ENCODE data around the gene CAMTA2. TPM values are rescaled to one million over a fixed set of nuclear protein-coding genes. Genes with fewer than 3 reads are reported as not detected.
A peak's percentile ranks its signal among the peaks of the same experiment; 100 is the strongest.

CAMTA2 gene
- total and polyA plus RNA-seq, 2 experiments from 2014 or later = 4.4 to 8.7 TPM

DNA sequence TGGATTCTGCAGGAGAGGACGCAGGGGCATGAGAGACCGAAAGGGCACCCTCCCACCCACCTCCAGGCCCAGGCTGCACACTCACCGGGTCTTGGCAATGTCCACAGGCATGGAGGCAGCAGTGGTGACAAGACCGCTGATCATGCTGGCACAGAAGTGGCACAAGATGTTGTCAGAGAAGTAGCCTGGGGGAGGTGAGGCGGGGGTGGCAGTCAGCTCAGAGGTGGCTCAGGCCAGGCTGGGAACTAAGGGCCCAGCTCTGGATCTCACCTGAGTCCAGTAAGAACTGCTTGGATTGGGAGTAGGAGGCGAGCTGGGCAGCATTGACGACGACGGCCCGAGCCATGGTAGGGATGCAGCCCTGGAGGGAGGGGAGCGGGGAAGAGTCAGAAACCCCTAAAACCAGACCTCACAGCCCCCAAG, 49.4 kb downstream of the CAMTA2 start:
- Histone ChIP-seq H3K4me2 (peak overlapping the region; percentile 100), H3K9me2 (ENCODE audit: insufficient read depth) (no peaks in the 10 kb centered on the region), H3K4me1 (ENCODE audit: insufficient read depth) (peaks cover 16% of the 10 kb centered on the region), H3K36me3 (ENCODE audit: insufficient read depth) (no peaks in the 10 kb centered on the region; the same call in 1 of the 2 replicates), H3K4me3 (no peak overlapping the region), H3K27ac (ENCODE audit: low read depth) (no peak overlapping the region), H2AFZ (no peak overlapping the region), H3F3A (replicated peaks; ENCODE audit: low read depth) (peaks cover 28% of the 10 kb centered on the region), H4K20me1 (replicated peaks; ENCODE audit: insufficient read depth) (peaks cover 12% of the 10 kb centered on the region; the same call in 1 of the 2 replicates), H3K79me2 (replicated peaks; ENCODE audit: insufficient read depth) (peaks cover 27% of the 10 kb centered on the region), H3K27me3 (ENCODE audit: insufficient read depth) (no peaks in the 10 kb centered on the region)
- TF ChIP-seq, protein P1, sequence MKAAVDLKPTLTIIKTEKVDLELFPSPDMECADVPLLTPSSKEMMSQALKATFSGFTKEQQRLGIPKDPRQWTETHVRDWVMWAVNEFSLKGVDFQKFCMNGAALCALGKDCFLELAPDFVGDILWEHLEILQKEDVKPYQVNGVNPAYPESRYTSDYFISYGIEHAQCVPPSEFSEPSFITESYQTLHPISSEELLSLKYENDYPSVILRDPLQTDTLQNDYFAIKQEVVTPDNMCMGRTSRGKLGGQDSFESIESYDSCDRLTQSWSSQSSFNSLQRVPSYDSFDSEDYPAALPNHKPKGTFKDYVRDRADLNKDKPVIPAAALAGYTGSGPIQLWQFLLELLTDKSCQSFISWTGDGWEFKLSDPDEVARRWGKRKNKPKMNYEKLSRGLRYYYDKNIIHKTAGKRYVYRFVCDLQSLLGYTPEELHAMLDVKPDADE (IDR thresholded peaks at IDR 0.05) = no peak
- TF ChIP-seq, protein P2, sequence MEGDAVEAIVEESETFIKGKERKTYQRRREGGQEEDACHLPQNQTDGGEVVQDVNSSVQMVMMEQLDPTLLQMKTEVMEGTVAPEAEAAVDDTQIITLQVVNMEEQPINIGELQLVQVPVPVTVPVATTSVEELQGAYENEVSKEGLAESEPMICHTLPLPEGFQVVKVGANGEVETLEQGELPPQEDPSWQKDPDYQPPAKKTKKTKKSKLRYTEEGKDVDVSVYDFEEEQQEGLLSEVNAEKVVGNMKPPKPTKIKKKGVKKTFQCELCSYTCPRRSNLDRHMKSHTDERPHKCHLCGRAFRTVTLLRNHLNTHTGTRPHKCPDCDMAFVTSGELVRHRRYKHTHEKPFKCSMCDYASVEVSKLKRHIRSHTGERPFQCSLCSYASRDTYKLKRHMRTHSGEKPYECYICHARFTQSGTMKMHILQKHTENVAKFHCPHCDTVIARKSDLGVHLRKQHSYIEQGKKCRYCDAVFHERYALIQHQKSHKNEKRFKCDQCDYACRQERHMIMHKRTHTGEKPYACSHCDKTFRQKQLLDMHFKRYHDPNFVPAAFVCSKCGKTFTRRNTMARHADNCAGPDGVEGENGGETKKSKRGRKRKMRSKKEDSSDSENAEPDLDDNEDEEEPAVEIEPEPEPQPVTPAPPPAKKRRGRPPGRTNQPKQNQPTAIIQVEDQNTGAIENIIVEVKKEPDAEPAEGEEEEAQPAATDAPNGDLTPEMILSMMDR (conservative IDR thresholded peaks at IDR 0.05; ENCODE audit: low read depth in 2 of 2) = no peak
- TF ChIP-seq, protein P3, sequence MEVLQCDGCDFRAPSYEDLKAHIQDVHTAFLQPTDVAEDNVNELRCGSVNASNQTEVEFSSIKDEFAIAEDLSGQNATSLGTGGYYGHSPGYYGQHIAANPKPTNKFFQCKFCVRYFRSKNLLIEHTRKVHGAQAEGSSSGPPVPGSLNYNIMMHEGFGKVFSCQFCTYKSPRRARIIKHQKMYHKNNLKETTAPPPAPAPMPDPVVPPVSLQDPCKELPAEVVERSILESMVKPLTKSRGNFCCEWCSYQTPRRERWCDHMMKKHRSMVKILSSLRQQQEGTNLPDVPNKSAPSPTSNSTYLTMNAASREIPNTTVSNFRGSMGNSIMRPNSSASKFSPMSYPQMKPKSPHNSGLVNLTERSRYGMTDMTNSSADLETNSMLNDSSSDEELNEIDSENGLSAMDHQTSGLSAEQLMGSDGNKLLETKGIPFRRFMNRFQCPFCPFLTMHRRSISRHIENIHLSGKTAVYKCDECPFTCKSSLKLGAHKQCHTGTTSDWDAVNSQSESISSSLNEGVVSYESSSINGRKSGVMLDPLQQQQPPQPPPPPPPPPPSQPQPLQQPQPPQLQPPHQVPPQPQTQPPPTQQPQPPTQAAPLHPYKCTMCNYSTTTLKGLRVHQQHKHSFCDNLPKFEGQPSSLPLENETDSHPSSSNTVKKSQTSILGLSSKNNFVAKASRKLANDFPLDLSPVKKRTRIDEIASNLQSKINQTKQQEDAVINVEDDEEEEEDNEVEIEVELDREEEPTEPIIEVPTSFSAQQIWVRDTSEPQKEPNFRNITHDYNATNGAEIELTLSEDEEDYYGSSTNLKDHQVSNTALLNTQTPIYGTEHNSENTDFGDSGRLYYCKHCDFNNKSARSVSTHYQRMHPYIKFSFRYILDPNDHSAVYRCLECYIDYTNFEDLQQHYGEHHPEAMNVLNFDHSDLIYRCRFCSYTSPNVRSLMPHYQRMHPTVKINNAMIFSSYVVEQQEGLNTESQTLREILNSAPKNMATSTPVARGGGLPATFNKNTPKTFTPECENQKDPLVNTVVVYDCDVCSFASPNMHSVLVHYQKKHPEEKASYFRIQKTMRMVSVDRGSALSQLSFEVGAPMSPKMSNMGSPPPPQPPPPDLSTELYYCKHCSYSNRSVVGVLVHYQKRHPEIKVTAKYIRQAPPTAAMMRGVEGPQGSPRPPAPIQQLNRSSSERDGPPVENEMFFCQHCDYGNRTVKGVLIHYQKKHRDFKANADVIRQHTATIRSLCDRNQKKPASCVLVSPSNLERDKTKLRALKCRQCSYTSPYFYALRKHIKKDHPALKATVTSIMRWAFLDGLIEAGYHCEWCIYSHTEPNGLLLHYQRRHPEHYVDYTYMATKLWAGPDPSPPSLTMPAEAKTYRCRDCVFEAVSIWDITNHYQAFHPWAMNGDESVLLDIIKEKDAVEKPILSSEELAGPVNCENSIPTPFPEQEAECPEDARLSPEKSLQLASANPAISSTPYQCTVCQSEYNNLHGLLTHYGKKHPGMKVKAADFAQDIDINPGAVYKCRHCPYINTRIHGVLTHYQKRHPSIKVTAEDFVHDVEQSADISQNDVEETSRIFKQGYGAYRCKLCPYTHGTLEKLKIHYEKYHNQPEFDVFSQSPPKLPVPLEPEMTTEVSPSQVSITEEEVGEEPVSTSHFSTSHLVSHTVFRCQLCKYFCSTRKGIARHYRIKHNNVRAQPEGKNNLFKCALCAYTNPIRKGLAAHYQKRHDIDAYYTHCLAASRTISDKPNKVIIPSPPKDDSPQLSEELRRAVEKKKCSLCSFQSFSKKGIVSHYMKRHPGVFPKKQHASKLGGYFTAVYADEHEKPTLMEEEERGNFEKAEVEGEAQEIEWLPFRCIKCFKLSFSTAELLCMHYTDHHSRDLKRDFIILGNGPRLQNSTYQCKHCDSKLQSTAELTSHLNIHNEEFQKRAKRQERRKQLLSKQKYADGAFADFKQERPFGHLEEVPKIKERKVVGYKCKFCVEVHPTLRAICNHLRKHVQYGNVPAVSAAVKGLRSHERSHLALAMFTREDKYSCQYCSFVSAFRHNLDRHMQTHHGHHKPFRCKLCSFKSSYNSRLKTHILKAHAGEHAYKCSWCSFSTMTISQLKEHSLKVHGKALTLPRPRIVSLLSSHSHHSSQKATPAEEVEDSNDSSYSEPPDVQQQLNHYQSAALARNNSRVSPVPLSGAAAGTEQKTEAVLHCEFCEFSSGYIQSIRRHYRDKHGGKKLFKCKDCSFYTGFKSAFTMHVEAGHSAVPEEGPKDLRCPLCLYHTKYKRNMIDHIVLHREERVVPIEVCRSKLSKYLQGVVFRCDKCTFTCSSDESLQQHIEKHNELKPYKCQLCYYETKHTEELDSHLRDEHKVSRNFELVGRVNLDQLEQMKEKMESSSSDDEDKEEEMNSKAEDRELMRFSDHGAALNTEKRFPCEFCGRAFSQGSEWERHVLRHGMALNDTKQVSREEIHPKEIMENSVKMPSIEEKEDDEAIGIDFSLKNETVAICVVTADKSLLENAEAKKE (CRISPR knock-in tag; IDR thresholded peaks at IDR 0.05) = no peak
- TF ChIP-seq, protein P4, sequence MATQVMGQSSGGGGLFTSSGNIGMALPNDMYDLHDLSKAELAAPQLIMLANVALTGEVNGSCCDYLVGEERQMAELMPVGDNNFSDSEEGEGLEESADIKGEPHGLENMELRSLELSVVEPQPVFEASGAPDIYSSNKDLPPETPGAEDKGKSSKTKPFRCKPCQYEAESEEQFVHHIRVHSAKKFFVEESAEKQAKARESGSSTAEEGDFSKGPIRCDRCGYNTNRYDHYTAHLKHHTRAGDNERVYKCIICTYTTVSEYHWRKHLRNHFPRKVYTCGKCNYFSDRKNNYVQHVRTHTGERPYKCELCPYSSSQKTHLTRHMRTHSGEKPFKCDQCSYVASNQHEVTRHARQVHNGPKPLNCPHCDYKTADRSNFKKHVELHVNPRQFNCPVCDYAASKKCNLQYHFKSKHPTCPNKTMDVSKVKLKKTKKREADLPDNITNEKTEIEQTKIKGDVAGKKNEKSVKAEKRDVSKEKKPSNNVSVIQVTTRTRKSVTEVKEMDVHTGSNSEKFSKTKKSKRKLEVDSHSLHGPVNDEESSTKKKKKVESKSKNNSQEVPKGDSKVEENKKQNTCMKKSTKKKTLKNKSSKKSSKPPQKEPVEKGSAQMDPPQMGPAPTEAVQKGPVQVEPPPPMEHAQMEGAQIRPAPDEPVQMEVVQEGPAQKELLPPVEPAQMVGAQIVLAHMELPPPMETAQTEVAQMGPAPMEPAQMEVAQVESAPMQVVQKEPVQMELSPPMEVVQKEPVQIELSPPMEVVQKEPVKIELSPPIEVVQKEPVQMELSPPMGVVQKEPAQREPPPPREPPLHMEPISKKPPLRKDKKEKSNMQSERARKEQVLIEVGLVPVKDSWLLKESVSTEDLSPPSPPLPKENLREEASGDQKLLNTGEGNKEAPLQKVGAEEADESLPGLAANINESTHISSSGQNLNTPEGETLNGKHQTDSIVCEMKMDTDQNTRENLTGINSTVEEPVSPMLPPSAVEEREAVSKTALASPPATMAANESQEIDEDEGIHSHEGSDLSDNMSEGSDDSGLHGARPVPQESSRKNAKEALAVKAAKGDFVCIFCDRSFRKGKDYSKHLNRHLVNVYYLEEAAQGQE (IDR thresholded peaks at IDR 0.05; ENCODE audit: unreplicated experiment) = no peak
- TF ChIP-seq ZNF114 (CRISPR knock-in tag; IDR thresholded peaks at IDR 0.05) = no peak
- TF ChIP-seq STAT1 (IDR thresholded peaks at IDR 0.05; ENCODE audit: unreplicated experiment) = no peak
- no peak for TF ChIP-seq EZH2phosphoT487 (IDR thresholded peaks at IDR 0.05; ENCODE audit: unreplicated experiment)
- TF ChIP-seq ZNF331 (CRISPR knock-in tag; IDR thresholded peaks at IDR 0.05; ENCODE audit: low read depth) = no peak
- TF ChIP-seq EZH2 (IDR thresholded peaks at IDR 0.05; ENCODE audit: low read depth, unreplicated experiment) = no peak
- TF ChIP-seq JUNB (IDR thresholded peaks at IDR 0.05; ENCODE audit: unreplicated experiment) = no peak
- no peak for TF ChIP-seq NANOG (IDR thresholded peaks at IDR 0.05; ENCODE audit: borderline replicate concordance)
- TF ChIP-seq CREB1 (CRISPR knock-in tag; IDR thresholded peaks at IDR 0.05; ENCODE audit: low read depth) = no peak
- TF ChIP-seq POLR2AphosphoS5 (IDR thresholded peaks at IDR 0.05; ENCODE audit: low read depth) = no peak
- H3K9me3 Mint-ChIP-seq = no peaks in the 10 kb centered on the region
- H3K4me1 Mint-ChIP-seq = peaks cover 37% of the 10 kb centered on the region
- H3K27me3 Mint-ChIP-seq (ENCODE audit: insufficient read depth, low read depth, poor library complexity) = peaks cover 15% of the 10 kb centered on the region
- H3K27ac Mint-ChIP-seq = peak overlapping the region; percentile 56; the same call in 1 of the 2 replicates
- DNase-seq (ENCODE audit: low spot score) = no peak
- ATAC-seq = no peak
- H3K4me3 Mint-ChIP-seq = peak overlapping the region; percentile 92
- H3K36me3 Mint-ChIP-seq (ENCODE audit: low read depth) = peaks cover 60% of the 10 kb centered on the region

Data from GM23338 (cell line).